IPS DF 4.7 (cell line): ENCODE results near the gene HK3.
"Not testable (repeated sequence)": the region's sequence is repeated elsewhere in the genome, so short reads cannot be mapped to it uniquely, and the experiment has no call there.

Experiments
- DNase-seq: peaks from one replicate; pipeline ENCODE4 v3.0.0-alpha.2; 2013; ENCODE audit warnings: low spot score; ENCODE audit errors: extremely low read depth

HK3 gene

GRCh38 chr5:176883700-176884570 is 15.2 kb downstream of the HK3 start:
- no peak for DNase-seq

DNA sequence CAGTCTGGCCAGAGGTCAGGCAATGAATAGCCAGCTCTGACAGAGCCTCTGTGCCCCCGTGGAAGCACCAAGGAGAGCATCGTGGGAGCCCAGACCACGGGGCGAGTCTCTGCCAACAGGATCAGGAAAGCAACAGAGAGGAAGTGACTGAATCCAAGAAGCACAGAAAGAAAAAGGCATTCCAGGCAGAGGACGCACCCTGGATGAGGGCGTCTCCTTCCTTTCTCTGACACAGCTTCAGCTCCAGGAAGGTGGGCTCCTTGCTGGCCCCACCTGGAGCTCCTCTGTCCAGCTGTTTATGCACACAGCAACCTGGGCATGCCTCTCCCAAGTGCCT is 16.6 kb downstream of the HK3 start:
- no peak for DNase-seq

DNA sequence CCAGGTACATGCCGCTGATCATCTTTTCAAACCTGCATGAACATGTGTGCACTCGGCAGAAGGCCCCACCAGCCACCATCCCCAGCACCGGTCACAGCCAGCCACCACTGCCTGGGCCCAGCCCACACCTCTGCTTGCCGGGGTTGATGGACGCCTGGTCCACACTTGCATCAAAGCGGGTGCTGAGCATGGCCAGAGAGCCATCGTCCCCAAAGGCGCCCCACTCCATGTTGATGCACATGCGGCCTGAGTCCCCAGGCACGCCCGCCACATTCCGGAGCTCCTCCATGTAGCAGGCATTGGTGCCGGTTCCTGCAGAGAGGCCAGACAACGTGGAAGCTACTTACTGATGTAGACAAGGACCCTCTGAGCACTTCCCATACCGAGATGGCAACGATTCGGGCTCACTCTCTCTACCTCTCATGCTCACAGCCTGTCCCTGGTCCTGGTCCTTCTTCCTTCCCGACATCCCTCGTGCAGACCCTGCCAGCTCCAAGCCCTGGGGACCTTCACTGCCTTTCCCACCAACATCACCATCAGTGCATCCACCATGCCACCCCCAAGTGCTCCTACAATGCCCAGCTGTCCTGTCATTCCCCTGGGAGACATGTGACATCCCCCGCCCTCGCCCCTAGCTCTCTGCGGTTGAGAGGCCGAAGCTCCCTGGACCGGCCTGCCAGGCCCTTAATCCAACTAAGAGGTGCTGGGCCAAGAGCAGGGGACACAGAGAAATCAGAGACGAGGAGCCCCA is 17.2 kb downstream of the HK3 start:
- no peak for DNase-seq

- DNase-seq: no peak
Observed at GRCh38 chr5:176881021-176881749, 18.0 kb downstream of the HK3 start.

DNA sequence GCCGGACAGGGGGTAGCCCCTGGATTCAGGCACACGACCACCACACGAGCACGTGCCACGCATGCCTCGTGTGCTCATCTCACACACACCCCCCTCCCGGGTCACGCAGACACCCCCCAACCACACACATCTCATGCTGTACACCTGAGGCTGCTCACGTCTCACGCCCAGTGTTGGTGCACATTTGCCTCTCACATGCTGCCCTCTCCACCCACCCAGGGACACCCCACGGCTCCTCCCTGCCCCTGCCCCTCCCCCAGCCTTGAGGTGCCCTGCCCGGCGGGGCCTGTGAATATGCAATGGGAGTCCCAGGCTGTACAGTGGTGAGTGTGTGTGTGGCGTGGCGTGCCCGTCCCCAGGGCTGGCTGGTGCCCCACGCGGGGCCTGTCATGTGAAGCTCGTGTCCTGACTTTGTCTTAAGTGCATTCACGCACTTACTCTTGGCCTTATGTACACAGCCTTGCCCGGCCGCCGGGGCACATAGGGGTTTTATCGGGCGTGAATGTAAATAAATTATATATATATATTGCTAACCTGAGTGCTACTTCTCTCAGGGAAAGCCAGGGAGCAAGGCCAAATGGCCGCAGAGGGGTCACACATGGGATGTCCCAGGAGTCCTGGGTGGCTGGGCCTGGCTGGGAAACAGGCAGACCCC is 18.7 kb downstream of the HK3 start:
- DNase-seq: no peak

DNA sequence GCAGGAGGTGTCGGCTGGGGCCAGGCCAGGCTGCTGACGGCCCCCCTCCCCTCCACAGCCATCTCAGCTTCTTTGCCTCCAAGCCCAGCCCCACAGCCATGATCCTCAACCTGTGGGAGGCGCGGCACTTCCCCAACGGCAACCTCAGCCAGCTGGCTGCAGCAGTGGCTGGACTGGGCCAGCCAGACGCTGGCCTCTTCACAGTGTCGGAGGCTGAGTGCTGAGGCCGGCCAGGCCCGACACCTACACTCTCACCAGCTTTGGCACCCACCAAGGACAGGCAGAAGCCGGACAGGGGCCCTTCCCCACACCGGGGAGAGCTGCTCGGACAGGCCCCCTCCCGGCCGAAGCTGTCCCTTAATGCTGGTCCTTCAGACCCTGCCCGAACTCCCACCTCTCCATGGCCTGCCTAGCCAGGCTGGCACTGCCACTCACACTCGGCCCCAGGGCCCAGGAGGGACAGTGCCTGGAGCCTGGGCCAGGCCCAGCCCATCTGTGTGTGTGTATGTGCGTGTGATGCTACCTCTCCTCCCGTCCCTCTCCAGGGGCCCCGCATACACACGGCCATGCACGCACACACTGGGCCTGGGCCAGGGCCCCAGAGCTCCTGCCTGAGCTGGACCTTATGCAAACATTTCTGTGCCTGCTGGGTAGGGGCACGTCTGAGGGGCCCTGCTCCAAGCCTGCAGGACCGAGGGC is 19.3 kb downstream of the HK3 start:
- no peak for DNase-seq

DNA sequence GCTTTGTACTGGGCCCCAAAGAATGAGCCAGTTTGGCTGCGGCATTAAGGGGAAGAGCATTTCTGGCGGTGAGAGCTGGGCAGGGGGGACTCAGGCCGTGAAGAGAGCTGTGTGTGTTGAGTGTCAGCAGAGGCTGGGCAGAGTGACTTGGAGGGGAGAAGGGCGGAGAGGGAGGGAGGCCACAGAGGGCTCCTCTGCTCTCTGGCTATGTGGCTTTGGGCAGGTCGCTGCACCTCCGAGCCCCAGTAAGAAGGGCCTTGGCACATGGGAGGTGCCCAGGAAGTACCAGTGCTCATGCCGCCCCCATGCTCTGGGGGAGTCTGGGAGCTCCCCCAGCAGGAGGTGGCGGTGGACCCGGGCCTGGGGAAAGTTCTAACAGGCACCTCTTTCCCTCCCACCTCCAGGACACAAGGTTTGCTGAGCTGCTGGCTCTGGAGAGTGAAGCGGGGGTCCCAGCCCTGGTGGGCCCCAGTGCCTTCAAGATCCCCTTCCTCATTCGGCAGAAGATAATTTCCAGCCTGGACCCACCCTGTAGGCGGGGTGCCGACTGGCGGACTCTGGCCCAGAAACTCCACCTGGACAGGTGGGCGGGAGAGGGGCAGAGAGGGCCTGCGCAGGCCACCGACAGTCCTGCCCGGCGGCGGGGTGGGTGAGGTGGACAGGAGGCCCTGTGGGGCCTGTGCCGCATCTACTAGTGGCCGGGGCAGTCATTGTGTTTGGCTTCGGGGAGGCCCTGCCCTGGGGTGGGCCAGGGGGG is 20.1 kb downstream of the HK3 start:
- no peak for DNase-seq

GRCh38 chr5:176878463-176878862 is 20.7 kb downstream of the HK3 start:
- no peak for DNase-seq

GRCh38 chr5:176877793-176878331 is 21.3 kb downstream of the HK3 start:
- DNase-seq: no peak

DNA sequence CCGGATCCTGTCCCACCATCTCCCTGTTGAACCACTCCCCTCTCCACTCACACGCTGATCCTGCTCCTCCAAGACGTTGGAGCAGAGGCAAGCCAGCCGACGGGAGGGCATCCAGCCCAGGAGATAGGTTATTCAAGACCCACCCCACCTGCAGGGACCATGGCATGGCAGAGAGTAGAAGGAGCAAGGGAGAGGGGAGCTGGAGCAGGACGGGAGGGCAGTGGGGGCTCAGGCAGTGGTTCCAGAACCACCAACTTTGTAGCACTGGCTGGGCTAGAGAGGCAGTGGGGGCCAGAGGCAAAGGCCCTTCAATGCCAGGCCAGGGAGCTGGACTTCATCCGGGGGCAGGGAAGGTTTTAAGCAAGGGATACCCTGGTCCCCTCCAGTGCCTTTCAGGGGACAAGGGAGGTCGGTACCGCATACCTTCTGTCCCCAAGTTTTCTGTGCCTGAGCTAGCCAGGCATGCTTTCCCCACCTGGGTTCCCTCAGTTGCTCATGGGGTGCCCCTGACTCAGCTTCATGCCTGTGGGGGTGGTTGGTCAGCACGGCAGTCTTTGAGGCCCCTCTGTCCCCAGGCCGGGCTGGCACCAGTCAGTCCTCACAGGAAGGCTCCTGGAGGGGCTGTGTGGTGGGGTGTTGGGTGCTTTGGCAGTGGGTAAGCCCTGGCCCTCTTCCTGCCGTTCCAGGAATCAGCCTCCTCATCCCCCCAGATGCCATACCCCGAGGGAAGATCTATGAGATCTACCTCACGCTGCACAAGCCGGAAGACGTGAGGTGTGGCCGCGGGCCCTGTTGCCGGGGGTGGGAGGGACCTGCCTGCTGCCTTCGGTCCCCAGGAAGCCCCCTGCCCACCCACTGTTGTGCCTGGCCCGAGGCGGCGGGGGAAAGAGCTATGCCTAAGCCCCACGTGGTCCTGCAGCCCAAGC is 22.4 kb downstream of the HK3 start:
- DNase-seq: no peak

DNA sequence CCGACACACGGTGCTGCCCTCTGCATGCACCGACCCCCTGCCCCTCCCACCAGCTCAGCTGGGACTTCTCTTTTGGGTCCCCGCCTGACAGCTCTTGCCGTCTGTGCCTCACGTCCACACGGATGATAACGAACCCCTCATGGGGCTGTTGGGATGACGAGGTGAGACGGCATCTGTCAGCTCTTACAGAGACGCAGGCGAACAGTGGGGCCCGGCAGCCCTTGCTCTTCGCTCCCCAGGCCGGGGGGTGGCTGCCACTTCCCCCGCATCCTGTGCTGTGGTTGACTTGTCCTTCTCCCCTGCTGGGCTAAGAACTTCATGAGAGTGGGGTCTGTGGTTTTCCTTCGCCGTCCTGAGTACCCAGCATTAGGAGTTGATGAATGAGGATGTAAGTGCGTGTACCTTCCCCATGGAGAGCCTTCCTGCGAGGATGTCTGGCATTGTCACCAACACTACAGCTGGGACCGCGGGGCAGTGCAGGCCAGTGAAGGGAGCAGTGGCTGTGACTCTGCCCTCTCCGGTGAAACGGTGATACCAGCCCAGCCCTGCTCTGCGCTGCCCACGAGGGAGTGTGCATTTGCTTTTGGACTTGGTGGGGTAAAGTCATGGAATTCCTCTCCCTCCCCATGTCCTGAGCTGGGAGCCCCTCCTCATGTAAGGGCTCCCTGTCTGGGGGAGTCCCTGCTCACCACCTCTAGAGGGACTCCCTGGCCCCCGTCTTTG is 23.2 kb downstream of the HK3 start:
- no peak for DNase-seq

DNA sequence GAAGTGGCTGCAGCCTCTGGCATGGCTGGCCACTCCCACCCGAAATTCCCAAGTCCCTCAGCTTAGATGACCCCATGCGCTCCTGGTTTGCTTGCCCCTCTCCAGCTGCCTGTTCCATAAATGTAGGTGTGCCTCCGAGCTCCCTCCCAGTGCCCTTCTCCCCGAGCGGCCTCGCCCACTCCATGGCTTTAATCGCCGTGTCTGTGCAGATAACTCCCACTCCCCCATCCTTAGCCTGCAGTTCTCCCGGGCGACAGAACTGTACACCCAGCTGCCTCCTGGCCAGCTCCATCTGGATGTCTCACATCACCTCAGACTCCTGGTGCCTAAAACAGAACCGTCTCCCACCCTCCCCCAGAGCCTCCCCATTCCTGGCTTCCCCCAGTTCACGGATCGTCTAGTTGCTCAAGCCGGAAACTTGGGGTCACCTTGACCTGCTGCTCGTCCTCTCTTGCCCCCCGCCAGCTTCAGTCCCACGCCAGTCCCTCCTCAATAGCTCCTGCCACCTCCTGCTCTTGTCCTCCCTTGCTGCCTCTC is 24.1 kb downstream of the HK3 start:
- DNase-seq: no peak

DNA sequence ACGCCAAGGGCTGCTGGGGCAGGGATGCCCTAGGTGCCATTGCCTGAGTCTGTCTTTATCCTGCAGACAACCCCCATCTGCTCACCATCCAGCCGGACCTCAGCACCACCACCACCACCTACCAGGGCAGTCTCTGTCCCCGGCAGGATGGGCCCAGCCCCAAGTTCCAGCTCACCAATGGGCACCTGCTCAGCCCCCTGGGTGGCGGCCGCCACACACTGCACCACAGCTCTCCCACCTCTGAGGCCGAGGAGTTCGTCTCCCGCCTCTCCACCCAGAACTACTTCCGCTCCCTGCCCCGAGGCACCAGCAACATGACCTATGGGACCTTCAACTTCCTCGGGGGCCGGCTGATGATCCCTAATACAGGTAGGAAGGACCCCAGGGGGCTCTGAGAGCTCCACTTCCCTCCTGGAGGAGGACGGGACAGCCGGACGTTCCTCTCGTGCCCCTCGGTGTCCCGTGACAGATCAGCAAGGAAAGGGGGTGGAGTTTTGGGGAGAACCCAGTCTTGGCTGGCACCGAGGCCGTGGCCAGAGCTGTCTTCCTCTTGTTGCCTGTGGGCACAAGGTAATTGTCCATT is 24.9 kb downstream of the HK3 start:
- DNase-seq: no peak

GRCh38 chr5:176873541-176874172 is 25.5 kb downstream of the HK3 start:
- DNase-seq: no peak

DNA sequence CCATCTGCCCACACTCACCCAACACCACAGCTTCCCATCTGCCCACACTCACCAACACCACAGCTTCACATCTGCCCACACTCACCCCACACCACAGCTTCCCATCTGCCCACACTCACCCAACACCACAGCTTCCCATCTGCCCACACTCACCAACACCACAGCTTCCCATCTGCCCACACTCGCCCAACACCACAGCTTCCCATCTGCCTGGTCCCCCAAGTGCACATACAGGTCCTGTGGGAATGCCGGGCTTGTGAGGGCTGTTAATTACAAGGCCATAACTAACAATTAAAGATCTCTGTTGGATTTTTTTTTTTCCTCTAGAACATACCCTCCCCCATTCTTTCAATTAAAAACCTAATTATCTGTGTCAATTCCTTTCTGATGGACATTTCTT is 26.1 kb downstream of the HK3 start:
- DNase-seq: not testable (repeated sequence)

DNA sequence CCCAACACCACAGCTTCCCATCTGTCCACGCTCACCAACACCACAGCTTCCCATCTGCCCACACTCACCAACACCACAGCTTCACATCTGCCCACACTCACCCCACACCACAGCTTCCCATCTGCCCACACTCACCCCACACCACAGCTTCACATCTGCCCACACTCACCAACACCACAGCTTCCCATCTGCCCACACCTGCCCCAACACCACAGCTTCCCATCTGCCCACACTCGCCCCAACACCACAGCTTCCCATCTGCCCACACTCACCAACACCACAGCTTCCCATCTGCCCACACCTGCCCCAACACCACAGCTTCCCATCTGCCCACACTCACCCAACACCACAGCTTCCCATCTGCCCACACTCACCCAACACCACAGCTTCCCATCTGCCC is 26.6 kb downstream of the HK3 start:
- DNase-seq: not testable (repeated sequence)

- DNase-seq: not testable (repeated sequence)
Observed at GRCh38 chr5:176870644-176871043, 28.5 kb downstream of the HK3 start.
